ENCODE results near the gene CDC42BPA. TPM values are rescaled to one million over a fixed set of nuclear protein-coding genes. Genes with fewer than 3 reads are reported as not detected.

The CDC42BPA gene
- total and polyA plus RNA-seq, 2 donors from 2014 or later: 11.2 to 60.7 TPM

DNA sequence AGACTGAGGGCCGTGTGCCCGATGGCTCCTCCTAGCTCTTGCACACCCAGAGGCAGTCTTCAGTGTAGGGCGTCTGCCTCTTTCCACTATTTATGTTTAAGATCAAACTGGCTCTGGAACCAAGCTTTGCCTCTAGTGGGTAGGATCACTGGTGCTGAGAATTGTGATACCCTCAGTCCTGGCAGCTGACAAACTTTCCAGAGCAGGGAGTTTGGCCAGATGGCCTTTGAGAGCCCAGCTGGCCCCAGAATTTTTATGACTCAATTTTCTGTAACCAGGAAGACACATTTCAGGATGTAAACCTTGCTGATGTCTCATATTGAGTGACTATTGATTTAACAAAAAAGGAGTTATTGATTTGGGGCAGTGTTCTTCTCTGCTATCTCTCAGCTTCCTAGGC, 371.5 kb downstream of the CDC42BPA start:
- FAIRE-seq (no peak), DNase-seq (no peak)
- no peak overlapping the region for H3K4me3 ChIP-seq (ENCODE audit: low read length in 3 of 3)
- H3K27me3 ChIP-seq (ENCODE audit: control insufficient read depth, insufficient read depth, low read length): no peaks in the 10 kb centered on the region
- no peaks in the 10 kb centered on the region for H3K36me3 ChIP-seq (ENCODE audit: control insufficient read depth in 2 of 3, insufficient read depth in 3 of 3, low read length in 3 of 3)
- TF ChIP-seq CTCF (IDR thresholded peaks at IDR 0.05; ENCODE audit: borderline replicate concordance, extremely low read depth, insufficient read depth): no peak
- H3K4me1 ChIP-seq (ENCODE audit: control insufficient read depth in 2 of 3, insufficient read depth in 2 of 3, low read depth in 1 of 3, low read length in 3 of 3): peaks cover 0 to 48% (median 26%) of the 10 kb centered on the region in 3 donors
- H3K27ac ChIP-seq (ENCODE audit: low read depth in 2 of 2, low read length in 2 of 2): no peak overlapping the region
- intact Hi-C loops (cut with DNase I): no loop called here
- H3K9me3 ChIP-seq (ENCODE audit: control insufficient read depth in 2 of 3, insufficient read depth in 1 of 3, low read length in 3 of 3): no peaks in the 10 kb centered on the region
- H3K9ac ChIP-seq (ENCODE audit: low read length in 3 of 3): no peak overlapping the region

DNA sequence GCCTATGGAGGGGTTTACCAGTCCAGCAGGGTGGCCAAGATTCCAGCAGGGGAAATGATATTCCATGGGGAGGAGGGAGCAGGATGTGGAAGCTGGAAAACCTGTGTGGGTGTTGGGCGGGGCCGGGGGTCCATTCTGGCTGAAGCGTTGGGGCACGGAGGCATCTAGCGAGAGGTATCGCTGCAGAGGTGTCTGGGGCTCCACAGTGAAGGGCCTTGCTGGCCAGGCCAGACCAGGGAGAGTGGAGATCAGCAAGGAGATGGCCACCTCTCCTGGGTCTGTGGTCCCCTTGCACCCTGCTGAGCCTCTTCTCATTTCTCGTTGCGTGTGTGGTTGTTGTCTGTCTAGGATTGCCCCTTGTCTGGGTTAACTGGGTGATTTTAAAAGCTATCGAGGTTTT, 372.0 kb downstream of the CDC42BPA start:
- peak overlapping the region in 1 of 3 donors; percentile 59 for H3K9ac ChIP-seq (ENCODE audit: low read length in 3 of 3)
- no peaks in the 10 kb centered on the region for H3K9me3 ChIP-seq (ENCODE audit: control insufficient read depth in 2 of 3, insufficient read depth in 1 of 3, low read length in 3 of 3)
- peaks cover 0 to 48% (median 29%) of the 10 kb centered on the region in 3 donors for H3K4me1 ChIP-seq (ENCODE audit: control insufficient read depth in 2 of 3, insufficient read depth in 2 of 3, low read depth in 1 of 3, low read length in 3 of 3)
- H3K27ac ChIP-seq (ENCODE audit: low read depth in 2 of 2, low read length in 2 of 2): peak overlapping the region; percentile 79 to 80
- intact Hi-C loops (cut with DNase I): no loop called here
- peak overlapping the region in 1 of 3 donors; percentile 12 for H3K4me3 ChIP-seq (ENCODE audit: low read length in 3 of 3)
- no peak for FAIRE-seq
- no peak for TF ChIP-seq CTCF (IDR thresholded peaks at IDR 0.05; ENCODE audit: borderline replicate concordance, extremely low read depth, insufficient read depth)
- H3K36me3 ChIP-seq (ENCODE audit: control insufficient read depth in 2 of 3, insufficient read depth in 3 of 3, low read length in 3 of 3): no peaks in the 10 kb centered on the region
- peak in 1 of 5 donors; percentile 36 for DNase-seq
- no peaks in the 10 kb centered on the region for H3K27me3 ChIP-seq (ENCODE audit: control insufficient read depth, insufficient read depth, low read length)

GRCh38 chr1:226945858-226946245, 372.4 kb downstream of the CDC42BPA start:
- H3K4me1 ChIP-seq (ENCODE audit: control insufficient read depth in 2 of 3, insufficient read depth in 2 of 3, low read depth in 1 of 3, low read length in 3 of 3): peaks cover 0 to 51% (median 33%) of the 10 kb centered on the region in 3 donors

More at GRCh38 chr1:226945858-226946245, 372.4 kb downstream of the CDC42BPA start:
- intact Hi-C loops (cut with DNase I): no loop called here
- DNase-seq (no peak), FAIRE-seq (no peak)
- Histone ChIP-seq H3K9me3 (ENCODE audit: control insufficient read depth in 2 of 3, insufficient read depth in 1 of 3, low read length in 3 of 3) (no peaks in the 10 kb centered on the region), H3K36me3 (ENCODE audit: control insufficient read depth in 2 of 3, insufficient read depth in 3 of 3, low read length in 3 of 3) (no peaks in the 10 kb centered on the region), H3K9ac (ENCODE audit: low read length in 3 of 3) (peak overlapping the region in 1 of 3 donors; percentile 59), H3K27ac (ENCODE audit: low read depth in 2 of 2, low read length in 2 of 2) (peak overlapping the region; percentile 79 to 80), H3K4me3 (ENCODE audit: low read length in 3 of 3) (peak overlapping the region in 1 of 3 donors; percentile 12), H3K27me3 (ENCODE audit: control insufficient read depth, insufficient read depth, low read length) (no peaks in the 10 kb centered on the region)
- TF ChIP-seq CTCF (IDR thresholded peaks at IDR 0.05; ENCODE audit: borderline replicate concordance, extremely low read depth, insufficient read depth): no peak
